HG02763 (cell line): Measurements from ENCODE around the gene TTR.

Experiments
- ATAC-seq: cut with Tn5 transposase; IDR thresholded peaks from one replicate; pipeline ENCODE4 v1.9.1; 2021; ENCODE audit warnings: mild to moderate bottlenecking, moderate library complexity; ENCODE audit not compliant: unreplicated experiment

Gene TTR

GRCh38 chr18:31612124-31612523 is 20.4 kb downstream of the TTR start:
- no peak for ATAC-seq

GRCh38 chr18:31614044-31614443 is 22.4 kb downstream of the TTR start:
- ATAC-seq: no peak

- ATAC-seq: no peak
Measured at GRCh38 chr18:31616586-31616985, 24.9 kb downstream of the TTR start.

DNA sequence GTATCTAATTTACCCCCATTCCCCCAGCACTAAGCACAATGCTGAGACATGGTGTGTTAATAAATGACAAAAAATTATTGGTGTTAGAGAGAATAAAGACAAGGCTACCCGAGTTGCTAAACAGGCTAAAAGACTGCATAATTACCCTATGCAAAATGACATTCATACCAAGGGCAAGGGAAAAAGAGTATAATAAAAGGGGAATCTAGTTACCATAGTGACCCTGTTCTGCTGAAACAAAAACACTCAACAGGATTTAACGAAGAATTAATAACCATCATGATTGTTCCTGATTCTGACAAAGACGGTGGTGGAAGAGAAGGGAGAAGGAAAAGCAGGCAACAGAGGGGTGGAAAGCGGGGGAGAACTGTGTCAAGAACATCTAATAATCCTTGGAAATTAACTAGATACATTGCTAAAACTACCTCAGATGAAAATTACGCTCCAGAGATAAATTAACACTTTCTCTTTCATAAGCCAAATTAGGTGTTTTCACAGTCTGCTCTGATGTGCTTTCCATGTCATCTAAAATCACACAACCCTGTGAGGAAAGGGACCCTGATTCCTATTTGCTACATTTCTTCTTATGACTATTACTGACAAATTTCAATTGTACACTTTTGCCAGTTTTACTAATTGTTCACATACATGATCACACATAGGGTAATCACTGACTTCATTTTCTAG is 25.5 kb downstream of the TTR start:
- ATAC-seq: no peak

GRCh38 chr18:31618801-31619200 is 27.1 kb downstream of the TTR start:
- ATAC-seq: no peak

- no peak for ATAC-seq
Measured at GRCh38 chr18:31619291-31619690, 27.6 kb downstream of the TTR start.

- no peak for ATAC-seq
Measured at GRCh38 chr18:31624892-31625640, 33.4 kb downstream of the TTR start.

GRCh38 chr18:31626409-31626808 is 34.7 kb downstream of the TTR start:
- no peak for ATAC-seq

DNA sequence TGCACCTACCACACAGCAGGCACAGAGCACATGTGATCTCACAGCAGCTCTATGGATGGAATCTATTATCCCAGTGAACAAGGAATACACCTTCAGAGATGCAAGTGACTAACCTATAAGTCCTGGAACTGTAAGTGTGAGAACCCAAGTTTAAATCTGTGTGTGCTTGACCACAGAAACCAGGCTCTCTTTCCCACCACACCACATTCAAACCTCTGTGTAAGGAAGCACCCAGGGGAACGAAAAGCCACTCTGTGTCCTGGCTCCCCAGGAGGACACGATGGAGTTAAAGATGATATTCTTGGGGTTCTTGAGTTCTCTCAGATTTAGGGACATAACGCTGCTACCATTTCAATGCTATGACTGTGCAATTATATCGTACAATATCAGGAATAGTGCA is 38.9 kb downstream of the TTR start:
- ATAC-seq: no peak

GRCh38 chr18:31631526-31631925 is 39.8 kb downstream of the TTR start:
- ATAC-seq: no peak

DNA sequence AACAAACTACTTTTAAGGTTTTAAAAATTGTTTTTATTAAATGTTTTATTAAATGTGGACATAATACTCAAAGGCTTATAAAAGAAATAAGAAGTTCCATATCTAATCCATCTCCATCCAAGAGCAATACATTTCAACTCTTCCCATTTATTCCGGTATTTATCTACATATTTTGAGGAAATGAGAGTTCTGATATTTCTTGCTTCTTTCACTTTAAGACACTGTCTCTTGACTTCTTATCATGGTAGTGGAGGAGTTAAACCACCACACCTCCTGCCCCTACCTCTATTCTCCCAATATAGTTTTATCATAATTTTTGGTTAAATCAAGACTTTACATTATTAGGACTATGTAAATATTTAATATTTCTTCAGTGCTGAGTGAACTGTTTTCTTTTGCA is 40.7 kb downstream of the TTR start:
- no peak for ATAC-seq

- ATAC-seq: peak; percentile 6
Measured at GRCh38 chr18:31633392-31634330, 42.0 kb downstream of the TTR start.

- ATAC-seq: peak; percentile 97
Measured at GRCh38 chr18:31634331-31634713, 42.6 kb downstream of the TTR start.

- ATAC-seq: no peak
Measured at GRCh38 chr18:31636387-31636786, 44.7 kb downstream of the TTR start.

DNA sequence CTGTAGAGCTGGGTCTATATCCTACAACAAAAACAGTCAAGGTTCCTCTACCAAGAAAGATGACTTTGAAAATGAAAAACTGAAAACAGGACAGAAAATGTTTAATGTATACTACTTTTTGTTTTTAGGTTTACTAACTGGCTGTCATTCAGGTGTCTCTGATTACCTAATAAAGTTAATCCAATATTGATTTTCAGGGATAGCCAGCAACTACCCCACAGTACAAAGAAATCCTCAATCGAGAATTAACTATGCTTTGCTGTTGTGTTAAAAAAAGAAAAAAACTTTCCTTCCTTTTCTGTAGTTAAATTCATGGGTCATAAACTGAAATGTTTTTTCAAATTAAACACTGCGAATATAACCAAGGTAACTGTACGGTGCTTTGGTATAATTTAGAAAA is 45.8 kb downstream of the TTR start:
- no peak for ATAC-seq

GRCh38 chr18:31643003-31643402 is 51.3 kb downstream of the TTR start:
- ATAC-seq: no peak

DNA sequence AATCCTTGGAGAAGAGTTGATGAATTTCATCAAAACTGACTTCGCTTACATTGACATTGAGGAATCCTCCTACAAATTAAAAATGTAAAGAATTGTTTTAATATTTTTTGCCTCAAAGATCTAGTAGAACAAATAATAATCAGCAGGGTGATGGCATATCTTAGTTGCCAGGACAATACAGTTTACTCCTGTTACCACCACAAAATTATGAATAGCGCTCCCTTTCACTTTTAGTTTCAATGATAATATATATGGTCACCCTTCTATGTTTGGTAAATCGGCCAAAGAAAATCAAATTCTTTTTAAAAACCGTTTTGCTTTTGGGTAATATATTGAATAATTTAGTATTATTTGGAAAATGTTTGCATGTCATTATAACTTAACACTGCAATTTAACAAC is 53.7 kb downstream of the TTR start:
- ATAC-seq: no peak

- no peak for ATAC-seq
Measured at GRCh38 chr18:31646332-31647126, 54.9 kb downstream of the TTR start.

- no peak for ATAC-seq
Measured at GRCh38 chr18:31647127-31647753, 55.6 kb downstream of the TTR start.
